Middle frontal gyrus (tissue), 1 donor: Measurements from ENCODE around the gene PCSK6.
"Not testable (repeated sequence)": the region's sequence is repeated elsewhere in the genome, so short reads cannot be mapped to it uniquely, and the experiment has no call there.

Source experiments
- DNase-seq: peaks from one replicate; pipeline ENCODE4 v3.0.0-alpha.2; 2015; ENCODE audit warnings: low spot score; ENCODE audit errors: extremely low spot score

The PCSK6 gene

DNA sequence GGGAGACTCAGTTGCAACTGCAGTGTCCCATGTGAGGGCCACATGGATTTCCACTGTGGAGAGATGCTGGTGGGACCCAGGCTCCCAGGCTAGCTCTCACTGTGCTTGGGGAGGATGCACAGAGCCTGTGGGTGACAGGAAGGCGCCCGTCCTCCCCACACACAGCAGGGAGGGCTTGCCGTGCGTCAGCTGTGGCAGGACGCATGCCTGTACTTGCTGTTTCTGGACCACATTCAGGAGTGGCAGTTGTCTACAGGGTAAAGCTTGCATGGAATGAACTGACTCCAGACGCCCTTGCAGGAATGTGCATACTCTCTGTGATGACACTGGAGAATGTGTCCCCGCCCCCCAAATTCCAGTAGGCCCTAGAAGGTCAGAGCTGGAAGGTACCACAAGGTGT, 130.6 kb downstream of the PCSK6 start:
- DNase-seq, result no peak

GRCh38 chr15:101357885-101358284, 131.6 kb downstream of the PCSK6 start:
- no peak for DNase-seq

DNA sequence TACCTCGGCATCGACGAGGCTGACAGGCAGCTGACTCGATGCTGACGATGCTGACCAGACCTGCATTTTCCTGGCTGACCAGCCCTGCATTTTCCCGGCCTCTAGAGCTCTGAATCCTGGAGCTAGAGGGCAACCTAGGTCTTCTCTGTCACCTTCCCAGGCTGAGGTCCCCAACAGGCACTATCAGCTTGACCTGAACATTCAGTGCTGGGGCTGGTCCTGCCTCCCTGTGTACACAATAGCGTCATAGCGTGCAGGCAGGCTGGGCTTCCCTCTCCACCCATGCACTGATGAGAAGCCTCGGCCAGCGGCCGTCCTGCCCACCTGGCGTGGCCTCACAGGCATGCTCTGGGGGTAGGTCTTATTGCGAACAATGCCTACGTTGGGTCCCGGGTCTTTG, 132.2 kb downstream of the PCSK6 start:
- no peak for DNase-seq

DNA sequence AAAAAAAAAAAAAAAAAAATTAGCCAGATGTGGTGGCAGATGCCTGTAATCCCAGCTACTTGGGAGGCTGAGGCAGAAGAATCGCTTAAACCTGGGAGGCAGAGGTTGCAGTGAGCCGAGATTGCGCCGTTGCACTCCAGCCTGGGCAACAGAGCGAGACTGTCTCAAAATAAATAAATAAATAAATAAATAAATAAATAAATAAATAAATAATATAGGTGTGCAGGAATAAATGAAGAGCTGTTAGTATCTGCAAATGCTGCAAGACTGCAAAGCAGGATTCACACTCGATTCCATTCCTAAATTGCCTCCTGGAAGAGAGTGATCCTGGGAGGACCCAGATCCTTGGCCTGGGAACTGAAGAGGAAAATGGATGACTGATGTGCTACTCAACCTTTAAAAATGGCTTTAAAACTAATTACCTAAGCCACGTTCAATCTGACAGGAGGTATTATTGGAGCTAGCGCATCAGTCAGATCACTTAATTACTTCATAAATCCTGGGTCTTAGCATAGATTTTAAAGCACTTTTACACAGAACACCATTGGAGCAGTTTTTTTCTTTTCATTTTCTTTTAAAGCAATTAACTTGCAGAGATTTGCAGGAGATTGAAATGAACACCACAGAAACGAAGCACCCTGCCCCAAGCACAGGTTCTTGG, 132.9 kb downstream of the PCSK6 start:
- DNase-seq, result not testable (repeated sequence)

GRCh38 chr15:101355678-101356464, 133.6 kb downstream of the PCSK6 start:
- no peak for DNase-seq

- no peak for DNase-seq
Measured at GRCh38 chr15:101354891-101355623, 134.4 kb downstream of the PCSK6 start.

DNA sequence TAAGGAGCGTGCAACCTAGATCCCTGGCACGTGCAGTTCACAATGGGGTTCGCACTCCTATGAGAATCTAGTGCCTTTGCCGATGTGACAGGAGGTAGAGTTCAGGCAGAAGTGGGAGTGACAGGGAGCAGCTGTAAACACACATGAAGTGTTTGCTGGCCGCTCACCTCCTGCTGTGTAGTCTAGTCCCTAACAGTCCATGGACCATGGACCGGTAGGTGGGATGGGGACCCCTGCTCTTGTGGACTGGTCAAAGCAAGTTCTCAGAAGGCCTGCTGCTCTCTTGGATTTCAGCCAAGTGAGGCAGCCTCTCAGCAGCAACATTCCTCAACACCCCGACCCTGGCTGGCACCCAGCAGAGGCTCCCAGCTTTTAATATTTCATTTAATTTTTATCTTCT, 136.3 kb downstream of the PCSK6 start:
- DNase-seq, result no peak

GRCh38 chr15:101351736-101352135, 137.8 kb downstream of the PCSK6 start:
- DNase-seq, result no peak

- no peak for DNase-seq
Measured at GRCh38 chr15:101349047-101349951, 140.2 kb downstream of the PCSK6 start.

GRCh38 chr15:101348643-101349042, 140.9 kb downstream of the PCSK6 start:
- no peak for DNase-seq

DNA sequence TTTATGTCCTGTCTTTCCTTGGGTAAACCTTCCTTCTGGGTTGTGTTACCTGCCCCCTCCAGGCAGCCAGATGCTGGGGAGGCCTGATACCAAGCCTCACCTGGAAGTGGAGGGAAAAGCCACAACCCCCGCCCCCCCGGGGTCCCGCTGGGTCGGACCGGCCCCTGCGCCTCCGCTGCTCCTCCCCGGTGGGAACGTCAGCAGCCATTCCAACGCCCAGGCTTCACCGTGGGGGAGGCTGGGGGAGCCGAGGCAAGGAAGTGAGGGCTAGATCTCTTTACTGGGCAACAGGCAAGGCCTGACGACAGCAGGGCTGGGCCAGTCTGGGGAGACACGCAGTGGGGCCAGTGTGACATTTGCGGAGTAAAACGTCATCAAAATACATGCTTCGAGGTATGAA, 141.5 kb downstream of the PCSK6 start:
- DNase-seq, result no peak

DNA sequence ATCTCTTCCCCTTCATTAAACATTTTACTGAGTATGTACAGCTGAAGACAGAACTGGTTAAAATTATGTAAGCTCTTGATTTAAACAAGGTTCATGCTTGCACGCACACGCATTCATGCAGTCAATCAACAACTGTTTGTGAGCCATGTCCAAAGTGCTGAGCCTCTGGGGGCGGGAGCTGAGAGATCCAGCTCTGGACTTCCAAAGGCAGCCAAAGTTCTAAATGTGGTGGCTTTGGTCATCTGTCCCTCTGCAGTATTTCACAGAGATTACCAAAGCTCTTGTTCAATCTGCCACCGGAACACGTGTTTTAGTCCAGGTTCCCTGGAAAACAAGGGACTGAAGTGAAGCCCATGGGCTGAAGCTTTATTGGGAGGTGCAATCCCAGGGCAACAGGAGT, 142.1 kb downstream of the PCSK6 start:
- no peak for DNase-seq

GRCh38 chr15:101346928-101347327, 142.6 kb downstream of the PCSK6 start:
- no peak for DNase-seq

- no peak for DNase-seq
Measured at GRCh38 chr15:101342056-101342455, 147.5 kb downstream of the PCSK6 start.

DNA sequence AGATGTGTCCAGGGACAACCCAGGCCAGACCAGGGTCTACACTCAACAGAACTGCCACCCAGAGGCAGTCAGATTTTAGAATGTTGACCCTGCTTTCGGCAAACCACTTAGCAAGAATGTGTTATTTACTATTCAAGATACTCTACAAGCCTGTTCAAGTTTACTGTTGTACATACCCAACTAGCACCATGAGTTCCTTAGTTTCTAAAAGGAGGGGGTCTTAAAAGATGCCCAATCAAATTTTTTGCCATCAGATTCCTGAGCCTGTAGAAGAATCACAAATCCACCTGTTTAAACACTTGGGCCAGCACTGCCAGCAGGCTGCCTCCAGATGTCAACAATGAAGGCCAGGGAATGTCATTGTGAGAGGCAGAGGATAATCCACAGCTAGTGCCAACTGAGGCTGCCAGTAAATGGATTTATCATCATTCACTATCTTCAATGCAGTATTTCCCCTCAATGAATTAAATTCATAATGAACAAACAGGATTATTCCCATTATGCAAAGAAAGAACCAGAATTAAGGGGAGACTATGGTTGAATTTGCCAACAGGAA, 150.9 kb downstream of the PCSK6 start:
- no peak for DNase-seq

DNA sequence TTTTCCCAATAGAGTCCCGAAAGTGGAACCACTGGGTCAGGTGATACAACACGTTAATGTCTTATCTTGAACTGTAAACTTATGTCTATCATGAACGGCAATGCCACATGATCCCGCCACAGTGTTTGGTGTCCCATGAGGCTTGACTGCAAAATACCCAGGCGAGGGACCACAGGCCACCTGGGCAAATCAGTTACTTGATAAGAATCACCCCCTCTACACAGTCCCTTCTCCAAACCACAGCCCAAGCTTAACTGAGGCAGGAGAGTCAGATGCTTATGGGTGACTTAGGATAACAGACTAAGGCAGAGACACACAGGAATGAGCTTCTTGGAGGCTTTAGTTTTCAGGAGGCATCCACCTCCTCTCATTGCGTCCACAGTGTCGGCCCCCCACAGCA, 151.5 kb downstream of the PCSK6 start:
- DNase-seq, result no peak

GRCh38 chr15:101333907-101334789, 155.4 kb downstream of the PCSK6 start:
- DNase-seq, result not testable (repeated sequence)

GRCh38 chr15:101332061-101332467, 157.4 kb downstream of the PCSK6 start:
- DNase-seq, result no peak

GRCh38 chr15:101329867-101330380, 159.6 kb downstream of the PCSK6 start:
- DNase-seq, result no peak
